ENCODE results near the gene ACTL10.
A peak's percentile ranks its signal among the peaks of the same experiment; 100 is the strongest.

Gene ACTL10

DNA sequence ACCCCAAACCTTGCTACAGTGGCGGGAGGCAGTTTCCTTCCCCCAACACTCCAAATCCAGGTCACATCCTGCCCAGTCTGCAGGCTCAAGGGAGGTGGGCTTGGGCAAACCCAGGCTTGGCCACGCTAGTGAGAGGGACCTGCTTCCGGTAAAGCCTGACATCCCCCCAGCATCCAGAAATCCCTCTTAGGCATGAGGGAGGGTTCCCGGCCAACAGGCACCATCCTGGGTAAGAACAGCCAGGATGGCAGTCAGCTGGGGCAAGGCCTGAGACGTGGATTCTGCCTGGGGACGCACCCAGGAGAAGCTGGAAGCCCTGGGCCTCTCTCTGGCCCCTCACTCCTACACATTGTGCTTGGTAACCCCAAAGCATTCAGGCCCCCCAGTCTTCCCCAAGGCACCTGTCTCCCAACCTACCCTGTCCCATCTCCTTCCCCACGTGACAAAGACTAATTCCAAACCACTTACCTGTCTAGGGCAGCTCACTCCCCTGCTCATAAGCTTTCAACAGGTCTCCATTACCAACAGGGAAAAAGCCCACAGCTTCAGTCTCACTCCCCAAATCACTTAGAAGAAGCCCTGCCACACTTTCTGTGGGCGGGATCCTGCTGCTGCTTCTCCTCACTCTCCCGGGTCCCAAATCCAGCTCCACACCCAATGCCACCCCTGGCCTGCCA is 2.5 kb upstream of the ACTL10 start:
- no peak for DNase-seq

DNA sequence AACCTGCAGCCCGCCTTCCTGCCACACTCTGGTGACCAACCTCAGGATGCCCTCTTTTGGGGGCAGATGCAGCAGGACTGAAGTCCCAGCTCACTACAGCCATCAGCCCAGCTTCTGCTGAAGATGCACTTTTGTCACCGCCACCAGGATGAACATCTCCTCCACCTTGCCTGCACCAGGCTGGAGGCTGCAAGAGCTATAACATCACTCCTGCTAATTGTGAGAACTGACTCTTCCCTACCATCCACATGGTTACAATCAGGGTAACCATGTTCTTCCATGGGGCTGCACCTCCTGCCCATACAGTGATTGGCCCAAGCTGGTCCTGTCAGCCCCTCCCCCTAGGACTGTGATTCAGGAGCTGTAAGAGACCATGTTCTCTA is 2.0 kb upstream of the ACTL10 start:
- DNase-seq: no peak

DNA sequence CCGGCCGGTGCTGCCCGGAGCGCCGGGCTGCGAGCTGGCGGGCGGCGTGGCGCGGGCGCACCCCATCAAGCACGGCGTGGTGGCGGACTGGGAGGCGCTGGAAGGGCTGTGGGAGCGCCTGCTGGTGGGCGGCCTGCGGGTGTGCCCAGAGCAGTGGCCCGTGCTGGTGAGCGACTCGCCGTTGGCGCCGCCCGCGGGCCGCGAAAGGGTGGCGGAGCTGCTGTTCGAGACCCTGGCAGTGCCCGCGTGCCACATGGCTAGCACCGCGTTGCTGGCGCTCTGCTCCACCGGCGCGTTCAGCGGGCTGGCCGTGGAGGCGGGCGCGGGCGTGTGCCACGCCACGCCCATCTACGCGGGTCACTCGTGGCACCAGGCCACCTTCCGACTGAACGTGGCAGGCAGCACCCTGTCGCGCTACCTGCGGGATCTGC is 517 bp downstream of the ACTL10 start:
- DNase-seq: peak; percentile 64

DNA sequence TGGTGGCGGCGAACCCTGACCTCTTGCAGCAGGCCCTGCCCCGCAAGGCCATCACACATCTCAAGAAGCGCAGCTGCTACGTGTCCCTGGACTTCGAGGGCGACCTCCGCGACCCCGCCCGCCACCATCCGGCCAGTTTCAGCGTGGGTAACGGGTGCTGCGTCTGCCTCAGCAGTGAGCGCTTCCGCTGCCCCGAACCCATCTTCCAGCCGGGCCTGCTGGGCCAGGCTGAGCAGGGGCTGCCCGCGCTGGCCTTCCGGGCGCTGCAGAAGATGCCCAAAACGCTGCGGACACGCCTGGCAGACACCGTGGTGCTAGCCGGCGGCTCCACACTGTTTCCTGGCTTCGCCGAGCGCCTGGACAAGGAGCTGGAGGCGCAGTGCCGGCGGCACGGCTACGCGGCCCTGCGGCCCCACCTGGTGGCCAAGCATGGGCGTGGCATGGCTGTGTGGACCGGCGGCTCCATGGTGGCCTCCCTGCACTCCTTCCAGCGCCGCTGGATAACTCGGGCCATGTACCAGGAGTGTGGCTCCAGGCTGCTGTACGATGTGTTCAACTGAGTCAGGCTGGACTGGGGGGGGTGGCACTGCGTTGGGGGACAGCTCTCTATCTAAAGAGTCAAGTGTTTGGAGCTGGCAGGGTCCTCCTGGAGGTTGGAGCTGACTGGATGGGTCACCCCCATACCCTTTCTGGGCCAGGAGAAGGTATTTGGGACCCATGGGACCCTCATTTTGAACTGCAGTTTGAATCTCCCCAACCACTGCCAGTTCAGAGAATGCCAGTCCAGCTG is 1.1 kb downstream of the ACTL10 start:
- DNase-seq: peak; percentile 89

DNA sequence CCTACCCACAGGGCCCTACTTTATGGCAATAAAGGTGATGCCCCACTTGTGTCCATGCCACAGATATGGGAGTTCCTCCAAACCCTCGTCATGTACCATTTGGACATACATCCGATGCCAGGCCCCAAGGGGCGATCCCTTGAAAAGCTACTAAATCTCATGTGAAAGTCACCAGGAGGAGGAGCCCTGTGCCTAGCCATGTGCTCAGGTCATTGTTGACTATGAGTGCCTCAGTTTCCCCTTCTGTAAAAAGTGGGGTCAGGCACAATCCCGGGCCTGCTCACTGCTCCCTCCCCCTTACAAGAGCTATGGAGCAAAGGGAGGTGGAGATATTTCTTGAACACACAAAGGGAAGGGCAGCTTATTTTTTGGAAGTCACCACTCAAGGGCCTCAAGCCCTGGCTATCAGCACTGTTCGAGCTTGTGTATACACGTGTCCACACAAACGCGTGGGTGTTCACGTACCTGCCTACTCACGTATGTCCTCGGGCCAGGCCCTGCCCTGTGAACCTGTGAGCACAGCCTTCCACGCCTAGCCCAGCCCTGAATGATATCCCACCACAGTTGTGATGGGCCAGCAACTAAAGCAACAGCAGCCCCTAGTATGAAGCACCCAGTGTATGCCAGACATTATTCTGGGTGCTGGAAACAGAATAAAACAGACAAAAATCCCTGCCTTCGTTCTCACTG is 1.9 kb downstream of the ACTL10 start:
- DNase-seq: no peak

DNA sequence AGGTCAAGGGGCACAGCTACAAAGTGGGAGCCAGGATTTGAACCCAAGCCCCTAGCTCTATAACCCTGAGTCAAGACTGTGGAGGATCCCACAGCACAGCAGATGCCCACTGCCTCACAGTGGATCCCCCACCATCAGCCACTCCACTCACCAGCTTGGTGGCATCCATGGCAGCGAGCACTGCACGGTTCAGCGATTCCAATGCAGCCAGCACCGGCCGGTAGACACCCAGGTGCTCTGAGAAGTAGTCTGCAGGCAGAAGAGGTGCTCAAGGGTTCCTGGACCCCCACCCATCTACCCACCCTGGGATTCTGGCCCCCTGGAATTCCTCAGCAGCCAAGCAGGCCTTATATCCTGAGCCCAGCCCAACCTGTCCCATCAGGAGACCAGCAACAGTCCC is 2.5 kb downstream of the ACTL10 start:
- DNase-seq: no peak

DNA sequence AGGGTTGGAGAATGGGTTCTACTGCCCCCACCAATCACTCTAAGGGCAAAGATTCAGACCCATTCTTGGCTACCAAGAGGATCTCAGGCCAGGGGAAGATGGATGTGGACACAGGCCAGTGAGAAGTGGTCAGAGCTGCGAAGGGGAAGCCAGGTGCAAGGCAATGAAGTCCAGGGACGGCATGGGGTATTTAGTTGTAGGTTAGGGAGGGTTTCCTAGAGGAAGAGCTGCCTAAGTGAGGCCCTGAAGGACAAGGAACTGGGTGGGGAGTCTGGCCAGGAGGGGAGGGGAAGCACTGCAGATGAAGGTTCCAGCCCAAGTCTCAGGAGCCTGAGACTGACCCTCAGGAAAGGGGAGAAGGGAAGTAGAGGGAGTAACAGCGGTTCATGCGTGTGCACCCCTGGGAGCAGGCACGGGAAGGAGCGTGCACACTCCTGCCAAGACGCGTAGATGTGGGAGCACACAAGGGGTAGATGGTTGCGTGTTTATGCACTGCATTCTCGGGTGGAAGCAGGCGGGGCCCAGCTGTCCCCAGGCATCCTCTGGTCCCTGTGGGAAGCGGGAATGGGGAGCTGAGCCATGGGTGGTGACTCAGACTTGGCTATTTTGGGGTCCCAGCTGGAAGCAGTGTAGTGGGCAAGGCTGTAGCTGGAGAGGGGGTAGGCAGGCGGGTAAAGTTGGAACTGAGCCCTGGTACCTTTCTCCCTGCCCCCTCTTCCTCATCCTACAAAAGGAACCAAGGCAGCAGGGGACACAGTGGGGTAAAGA is 3.3 kb downstream of the ACTL10 start:
- DNase-seq: no peak

DNA sequence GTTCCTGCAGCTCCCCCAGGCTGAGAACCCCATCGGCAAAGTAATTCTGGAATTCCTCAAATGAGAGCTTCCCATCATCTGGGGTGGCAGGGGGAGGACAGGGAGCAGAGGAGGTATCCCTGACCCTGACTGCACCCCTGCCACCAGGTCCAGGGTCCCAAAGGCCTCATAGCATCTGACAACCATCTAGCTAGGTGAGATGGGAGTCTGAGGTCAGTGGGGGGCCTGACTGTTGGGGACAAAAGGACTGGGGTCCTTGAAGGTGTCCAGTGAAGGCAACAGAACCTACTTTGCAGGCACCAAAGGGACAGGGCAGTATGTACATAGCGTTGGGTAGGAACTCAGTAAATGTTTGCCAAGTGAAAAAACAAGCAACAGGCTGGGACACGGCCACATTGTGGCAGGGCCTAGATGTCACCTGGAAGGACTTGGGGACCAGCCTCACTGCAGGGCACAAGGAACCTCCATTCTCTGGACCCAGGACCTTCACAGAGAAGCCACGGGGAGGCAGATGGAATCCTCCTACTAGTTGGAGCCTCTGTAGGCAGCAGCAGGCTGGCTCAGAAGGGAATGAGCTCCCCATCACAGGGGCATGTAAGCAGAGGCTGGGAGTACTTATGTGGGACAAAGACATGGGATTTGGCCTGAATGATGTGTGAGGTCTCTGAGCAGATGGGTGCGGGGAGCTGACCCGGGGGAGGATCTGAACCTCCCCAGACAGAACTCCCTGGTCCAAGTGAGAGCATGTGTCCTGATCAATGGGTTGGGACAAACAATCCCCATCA is 4.2 kb downstream of the ACTL10 start:
- DNase-seq: no peak

DNA sequence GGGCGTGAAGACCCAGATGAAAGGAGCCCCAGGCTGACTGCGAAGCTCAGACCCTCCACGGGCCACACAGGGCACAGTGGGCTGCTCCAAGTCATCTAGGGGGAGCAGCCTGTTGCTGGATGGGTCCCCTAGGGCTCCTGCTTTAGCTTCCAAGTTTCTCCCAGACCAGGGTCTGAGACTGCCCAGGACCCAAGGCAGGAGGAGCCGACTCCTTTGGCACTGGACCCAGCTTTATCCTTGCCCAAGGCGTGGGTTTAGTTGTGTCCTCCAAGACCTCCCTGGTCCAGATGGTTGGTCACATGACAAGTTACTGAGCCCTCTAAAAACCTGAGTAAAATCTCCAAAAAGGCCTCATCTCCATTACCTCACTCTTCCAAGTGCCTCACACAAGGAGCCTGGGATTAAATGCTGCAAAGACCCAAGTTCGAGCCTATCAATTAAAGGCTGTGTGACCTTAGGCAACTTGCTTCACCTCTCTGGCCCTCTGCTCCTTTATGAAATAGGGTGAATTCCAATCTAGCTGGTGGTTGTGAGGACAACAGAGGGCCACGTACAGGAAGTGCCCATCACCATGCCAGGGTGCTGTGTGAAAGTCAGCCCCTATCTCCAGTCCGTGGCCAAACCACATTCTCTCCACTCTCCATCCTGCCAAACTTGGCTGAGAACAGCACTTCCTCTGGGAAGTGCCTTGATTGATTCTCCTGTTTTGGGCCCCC is 5.0 kb downstream of the ACTL10 start:
- no peak for DNase-seq

DNA sequence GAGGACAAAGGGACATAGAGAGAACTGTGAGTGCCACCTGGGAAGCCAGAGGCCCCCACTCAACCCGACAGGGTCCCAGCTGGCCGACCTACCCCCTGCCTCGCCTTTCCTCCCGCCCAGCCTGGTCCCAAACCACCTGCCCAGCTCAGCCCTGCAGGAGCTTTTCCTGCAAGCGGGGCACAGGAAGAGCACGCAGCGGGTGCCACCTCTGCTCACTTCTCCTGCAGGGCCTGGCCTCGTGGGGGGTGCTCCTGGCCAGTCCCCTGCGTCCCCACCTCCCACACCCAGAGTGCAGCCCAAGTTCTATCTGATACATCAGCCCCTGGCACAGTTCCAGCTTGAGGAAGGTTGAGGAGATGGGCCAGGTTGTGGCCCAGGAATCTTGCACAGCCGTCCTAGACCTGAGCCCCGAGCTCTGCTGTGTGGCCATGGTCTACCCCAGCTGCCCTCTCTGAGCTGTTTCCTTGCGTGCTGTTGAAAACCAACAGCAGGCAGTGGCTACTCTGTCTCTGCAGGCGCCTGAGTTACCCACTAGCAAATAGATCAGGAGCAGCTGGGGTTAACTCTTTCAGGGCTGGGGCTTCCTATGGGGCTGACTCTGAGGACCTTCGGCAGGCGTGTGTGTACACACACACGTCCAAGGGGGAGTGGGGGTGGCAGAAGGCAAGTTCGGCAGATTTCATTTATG is 5.8 kb downstream of the ACTL10 start:
- DNase-seq: no peak

DNA sequence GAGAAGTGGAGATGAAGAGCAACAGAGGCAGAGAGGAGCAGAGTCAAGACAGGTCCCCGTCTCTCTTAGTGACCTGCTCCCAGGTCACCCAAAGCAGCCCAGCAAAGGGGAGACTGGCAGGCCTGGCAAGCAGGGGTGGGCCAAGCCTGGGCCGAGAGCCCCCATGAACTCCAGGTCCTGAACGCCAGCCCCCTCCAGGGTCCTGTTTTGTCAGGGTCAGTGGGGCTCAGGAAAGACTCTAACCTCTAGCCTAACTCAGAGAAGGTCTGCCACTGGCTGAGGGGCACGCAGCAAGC is 6.3 kb downstream of the ACTL10 start:
- no peak for DNase-seq

DNA sequence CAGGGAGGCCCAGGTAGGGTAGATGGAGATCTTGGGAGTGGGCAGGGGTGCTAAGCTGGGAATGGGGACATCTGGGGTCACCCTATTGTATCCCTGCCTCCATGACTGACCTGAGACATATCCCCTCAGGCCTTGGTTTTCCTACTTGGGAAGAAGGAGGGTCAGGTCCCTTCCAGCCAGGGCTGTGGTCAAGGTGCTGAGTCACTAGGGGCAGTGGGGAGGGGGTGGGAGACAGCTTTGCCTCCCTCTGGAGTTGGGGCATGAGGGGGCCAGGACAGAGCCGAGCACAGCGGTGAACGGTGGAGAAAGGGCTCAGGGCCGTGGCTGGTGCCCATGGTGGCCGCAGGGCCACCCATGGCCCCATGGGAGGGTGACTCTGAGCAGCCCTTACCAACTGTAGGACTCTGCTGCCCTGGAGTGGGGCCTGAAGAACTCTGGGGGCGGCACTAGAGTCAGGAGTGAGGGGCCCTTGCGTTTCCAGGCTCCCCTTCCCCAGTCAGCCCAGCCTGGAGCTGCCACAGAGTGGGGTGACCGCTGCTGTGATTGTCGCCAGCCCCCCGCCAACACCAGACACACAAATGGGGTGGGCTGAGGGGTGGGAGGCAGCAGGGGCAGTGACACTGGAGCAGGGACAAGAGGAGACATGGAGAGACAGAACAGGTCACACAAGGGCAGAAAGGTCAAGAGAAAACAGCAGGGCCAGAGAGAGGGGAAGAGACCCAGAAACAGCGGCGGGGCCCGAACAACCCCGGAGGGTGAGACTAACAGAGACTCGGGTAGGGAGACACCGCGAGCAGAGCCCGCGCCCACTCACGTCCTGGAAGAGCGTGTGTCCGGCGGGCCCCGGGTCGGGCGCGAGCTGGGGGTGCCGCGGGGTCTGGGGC is 6.9 kb downstream of the ACTL10 start:
- DNase-seq: no peak

DNA sequence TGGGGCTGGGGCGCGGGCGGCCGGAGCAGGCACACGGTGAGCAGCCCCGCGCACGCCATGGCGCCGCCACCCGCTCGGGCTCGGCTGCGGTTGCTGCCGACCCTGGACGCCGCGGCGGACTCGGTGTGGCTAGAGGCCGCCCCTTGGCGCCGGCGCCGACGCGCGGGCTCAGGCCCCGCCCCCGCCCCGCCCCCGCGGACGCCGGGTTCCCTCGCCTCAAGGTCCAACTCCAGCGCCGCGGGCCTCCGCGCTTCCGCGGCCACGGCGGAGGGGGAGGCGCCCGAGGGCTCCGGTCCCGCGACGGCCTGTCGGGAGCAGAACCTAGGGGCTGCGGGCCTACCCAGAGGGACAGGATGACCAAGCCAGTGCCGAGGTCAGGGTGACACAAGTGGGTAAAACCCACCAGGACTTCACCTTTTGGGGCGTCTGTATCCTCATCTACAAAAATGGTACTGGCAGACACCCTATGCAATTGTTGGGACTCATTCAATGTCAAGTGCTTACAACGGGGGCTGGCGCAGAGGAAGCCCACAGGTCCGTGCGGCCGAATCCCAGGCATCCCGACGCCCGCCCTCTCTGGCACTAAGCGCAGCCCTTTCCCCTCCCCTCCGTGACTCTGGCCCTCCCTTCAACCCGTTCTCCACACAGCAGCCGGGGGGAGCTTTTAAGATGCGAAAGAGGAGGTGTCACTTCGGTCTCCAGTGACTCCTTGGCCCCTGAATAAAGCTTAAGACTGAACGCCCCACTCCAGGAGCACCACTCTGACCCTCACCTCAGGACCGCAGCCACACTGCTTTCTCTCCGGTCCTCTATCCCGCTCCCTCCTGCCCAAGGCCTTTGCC is 7.8 kb downstream of the ACTL10 start, which contains the start of gene NECAB3:
Gene NECAB3, minus strand, starts transcription at position 135 of the 842 bp plus-strand sequence. Its CDS starts 76 bp downstream, at position 59.
- peak; percentile 78 for DNase-seq

DNA sequence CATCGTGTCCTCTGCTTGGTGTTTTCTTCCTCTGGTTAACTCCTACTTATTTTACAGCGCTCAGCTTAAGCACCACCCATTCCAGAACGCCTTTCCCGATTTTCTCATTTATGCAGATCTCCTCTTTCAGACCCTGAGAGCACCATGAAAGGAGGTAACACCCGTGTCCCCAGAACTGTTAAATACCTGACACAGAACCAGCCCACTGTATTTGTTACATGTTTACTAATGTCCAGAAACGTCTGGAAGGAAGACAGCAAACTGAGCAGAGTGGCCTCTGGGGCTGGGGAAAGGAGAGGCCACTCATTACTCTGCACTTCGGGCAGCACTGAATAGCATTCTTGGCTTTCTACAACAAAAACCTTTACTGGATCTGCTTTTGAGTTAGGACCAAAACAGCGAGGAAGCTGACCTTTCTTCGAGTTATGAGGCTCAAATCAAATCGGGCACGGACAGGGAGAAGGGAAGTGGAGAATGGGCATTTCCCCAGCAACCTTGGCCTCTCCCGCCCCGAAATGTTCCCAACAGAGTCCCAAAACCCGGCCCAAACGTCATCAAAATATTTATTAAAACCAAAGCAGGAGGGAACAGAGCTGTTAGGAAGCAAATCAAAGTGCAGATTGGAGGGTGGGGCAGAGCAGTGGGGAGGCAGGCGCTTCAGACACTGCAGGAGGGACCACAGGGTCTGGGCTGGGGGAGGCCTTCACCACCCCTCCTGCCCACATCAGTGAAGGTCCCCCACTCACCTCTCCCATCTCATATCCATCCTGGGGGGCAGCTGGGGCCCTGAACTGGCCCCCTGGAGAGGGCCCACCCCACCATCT is 8.6 kb downstream of the ACTL10 start:
- DNase-seq: no peak

DNA sequence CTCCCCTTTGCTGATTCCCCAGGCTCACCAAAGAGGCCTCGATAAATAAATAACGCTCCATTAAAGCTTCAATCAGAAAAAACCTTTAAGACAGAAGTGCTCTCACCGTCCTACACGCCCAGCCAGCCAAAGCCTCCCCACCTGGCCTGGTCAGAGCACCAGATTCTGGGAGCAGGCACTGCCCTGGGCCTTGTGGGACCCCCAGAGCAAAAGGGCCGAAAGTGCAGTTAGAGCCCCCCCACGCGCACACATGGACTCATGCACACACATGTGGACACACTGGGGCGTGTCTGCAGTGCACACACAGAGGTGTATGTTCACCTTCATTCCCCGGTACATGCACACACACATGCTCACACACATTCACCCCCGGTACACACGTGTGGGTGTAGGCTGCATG is 9.4 kb downstream of the ACTL10 start:
- DNase-seq: no peak

DNA sequence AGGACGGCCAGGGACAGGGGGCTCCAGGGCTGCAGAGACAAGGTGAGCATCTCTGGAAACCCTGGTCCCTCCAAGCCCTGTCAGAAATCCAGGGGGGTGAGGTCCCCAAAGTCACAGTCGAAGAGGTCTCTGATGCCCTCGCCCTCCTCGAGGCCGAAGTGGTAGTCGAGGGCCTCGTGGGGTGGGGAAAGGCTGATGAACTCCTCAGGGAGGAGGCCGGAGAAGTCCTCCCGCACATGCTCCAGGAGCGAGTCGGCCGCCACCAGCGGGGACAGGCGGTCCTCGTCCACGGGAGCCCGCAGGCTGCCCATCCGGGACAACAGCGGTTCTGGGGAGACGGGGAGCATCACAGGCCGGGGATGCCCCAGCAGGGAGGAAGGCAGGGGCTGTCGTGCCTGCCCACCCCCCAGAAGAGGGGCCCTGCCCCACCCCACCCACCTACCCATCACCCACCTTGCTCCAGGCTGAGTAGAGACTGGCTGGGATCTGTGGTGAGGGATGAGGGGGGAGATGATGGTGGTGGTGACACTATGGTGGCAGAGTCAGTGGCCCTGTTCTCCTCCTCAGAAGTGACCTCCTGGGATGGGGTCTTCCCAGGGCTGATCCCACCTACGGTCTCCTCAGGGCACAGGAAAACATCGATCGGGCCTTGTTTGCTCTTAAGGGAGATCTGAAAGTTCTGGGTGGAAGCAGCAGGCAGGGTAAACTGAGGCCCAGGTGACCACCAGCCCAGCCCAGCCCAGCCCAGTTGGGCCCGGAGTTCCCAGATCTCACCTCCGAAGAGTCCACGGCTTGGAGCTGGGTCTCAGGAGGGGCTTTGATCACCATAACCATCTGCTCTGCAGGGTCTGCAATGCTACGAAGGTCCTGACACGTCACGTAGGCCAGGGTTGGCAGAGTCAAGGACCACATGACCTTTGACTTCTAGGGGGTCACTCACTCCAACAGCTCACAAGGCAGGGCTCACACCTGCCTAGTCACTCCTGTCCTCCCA is 10.2 kb downstream of the ACTL10 start:
- no peak for DNase-seq

Data from activated CD4-positive, alpha-beta T cell treated with anti-CD3 and anti-CD28 coated beads, Interleukin-2, Interleukin-6, amounts not matched to agents 100 ng/mL and 50 ng/mL, durations not matched to agents 16 hours and 8 hours (primary cell).